NB4 (cell line): ENCODE data around the gene SKOR2.

Experiments used
- DNase-seq: peaks from one replicate; pipeline ENCODE4 v3.0.0; 2010; ENCODE audit warnings: low read depth
- H3K4me3 ChIP-seq: one replicate; pipeline ENCODE4 v1.5.1; 2011; ENCODE audit warnings: mild to moderate bottlenecking, low read depth, low read length, moderate library complexity
- CTCF ChIP-seq: IDR thresholded peaks from one replicate; pipeline ENCODE4 v1.5.1; 2012; ENCODE audit warnings: low read depth, low read length
- MAX ChIP-seq: IDR thresholded peaks from 2 replicates; pipeline ENCODE4 v1.6.1; 2011; ENCODE audit warnings: low read depth, low read length
- MYC ChIP-seq: IDR thresholded peaks from 2 replicates; pipeline ENCODE4 v1.6.1; 2011; ENCODE audit warnings: low read depth, low read length
- POLR2A ChIP-seq: IDR thresholded peaks from 2 replicates; pipeline ENCODE4 v1.6.1; 2011; ENCODE audit warnings: mild to moderate bottlenecking; ENCODE audit not compliant: insufficient read length; ENCODE audit errors: extremely low read depth

Gene SKOR2

DNA sequence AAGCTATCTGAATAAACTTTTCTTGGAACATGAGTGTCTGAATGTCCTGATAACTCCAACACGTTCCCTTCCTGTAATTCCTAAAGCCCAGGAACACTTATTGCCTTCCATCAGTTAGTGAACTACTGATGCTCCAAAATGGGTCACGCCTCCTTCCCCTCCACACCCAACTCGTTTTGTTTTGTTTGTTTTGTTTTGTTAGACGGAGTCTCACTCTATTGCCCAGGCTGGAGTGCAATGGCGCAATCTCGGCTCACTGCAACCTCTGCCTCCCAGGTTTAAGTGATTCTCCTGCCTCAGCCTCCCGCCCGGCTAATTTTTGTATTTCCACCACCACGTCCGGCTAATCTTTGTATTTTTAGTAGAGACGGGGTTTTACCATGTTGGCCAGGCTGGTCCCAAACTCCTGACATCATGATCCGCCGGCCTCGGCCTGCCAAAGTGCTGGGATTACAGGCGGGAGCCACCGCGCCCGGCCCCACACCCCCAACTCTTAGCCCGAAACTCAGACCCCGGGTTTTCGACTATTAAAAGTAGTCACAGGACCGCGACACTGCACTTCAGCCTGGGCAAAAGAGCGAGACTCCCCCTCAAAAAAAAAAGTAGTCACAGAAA is 76.1 kb downstream of the SKOR2 start:
- H3K4me3 ChIP-seq, result peak overlapping the region; percentile 94
- TF ChIP-seq CTCF (no peak), POLR2A (no peak), MAX (no peak), MYC (no peak)
- DNase-seq, result no peak

- no peak for DNase-seq
- peak overlapping the region; percentile 94 for H3K4me3 ChIP-seq
- TF ChIP-seq MAX, result no peak
- no peak for TF ChIP-seq CTCF
- TF ChIP-seq MYC, result no peak
- TF ChIP-seq POLR2A, result no peak
Observed at GRCh38 chr18:47174545-47175116, 76.8 kb downstream of the SKOR2 start.

GRCh38 chr18:47172476-47172875 is 79.0 kb downstream of the SKOR2 start:
- TF ChIP-seq POLR2A (no peak), CTCF (no peak), MYC (no peak), MAX (no peak)
- H3K4me3 ChIP-seq, result no peak overlapping the region

DNA sequence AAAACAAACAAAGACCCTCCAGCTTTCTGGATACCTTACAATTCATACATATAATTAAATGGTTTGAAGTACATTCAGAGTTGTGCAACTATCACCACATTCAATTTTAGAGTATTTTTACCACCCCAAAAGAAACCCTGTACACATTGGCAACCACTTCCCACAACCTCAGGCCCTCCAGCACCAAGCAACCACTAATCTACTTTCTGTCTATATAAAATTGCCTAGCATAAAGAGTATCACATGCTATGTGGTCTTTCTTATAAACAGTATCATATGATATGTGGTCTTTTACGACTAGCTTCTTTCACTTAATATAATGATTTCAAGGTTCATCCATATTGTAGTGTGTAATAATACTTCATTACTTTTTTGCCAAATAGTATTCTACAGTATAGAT is 82.5 kb downstream of the SKOR2 start:
- DNase-seq, result peak; percentile 23
- H3K4me3 ChIP-seq, result no peak overlapping the region
- TF ChIP-seq CTCF (no peak), MAX (no peak), POLR2A (no peak), MYC (no peak)

More at GRCh38 chr18:47172476-47172875, 79.0 kb downstream of the SKOR2 start:
- DNase-seq, result no peak

DNA sequence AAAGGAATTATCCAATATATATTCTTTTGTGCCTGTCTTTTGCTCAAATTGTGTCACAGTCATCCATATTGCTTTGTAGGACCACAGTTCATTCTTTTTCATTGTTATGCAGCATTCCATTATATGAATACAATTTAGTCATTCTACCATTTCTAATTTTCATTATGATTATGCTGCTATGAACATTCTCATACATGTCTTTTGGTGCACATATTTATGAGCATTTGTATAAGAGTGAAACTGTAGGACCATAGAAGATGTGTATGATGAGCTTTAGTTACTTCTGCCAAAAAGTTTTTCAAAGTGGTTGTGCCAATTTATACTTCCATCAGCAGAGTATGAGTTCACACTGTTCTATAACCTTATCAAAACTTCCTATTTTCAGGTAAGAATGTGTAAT is 83.0 kb downstream of the SKOR2 start:
- TF ChIP-seq MYC (no peak), MAX (no peak), CTCF (no peak), POLR2A (no peak)
- DNase-seq, result no peak
- no peak overlapping the region for H3K4me3 ChIP-seq
